SU-DHL-6 (cell line): ENCODE results near the gene VPS35L.

ENCODE experiments used
- CTCF ChIP-seq: fragments of 200-600 bp; sonication (generic); IDR thresholded peaks from one replicate; pipeline ENCODE4 v1.5.1; 2017; ENCODE audit warnings: antibody characterized with exemption, mild to moderate bottlenecking, low read length, moderate library complexity; ENCODE audit not compliant: insufficient read depth, poor library complexity, severe bottlenecking
- EZH2phosphoT487 ChIP-seq: fragments of 200-600 bp; sonication (generic), shearing (Covaris generic); conservative IDR thresholded peaks from 2 replicates; pipeline ENCODE4 v1.6.1; 2018; ENCODE audit warnings: mild to moderate bottlenecking, antibody characterized with exemption, low read length, moderate library complexity, mixed read lengths

- no peak for TF ChIP-seq EZH2phosphoT487
- no peak for TF ChIP-seq CTCF
Observed at GRCh38 chr16:19598805-19599510, 43.5 kb downstream of the VPS35L start.
